HG03135 (cell line): ENCODE measurements around the gene TSC22D3.
A peak's percentile ranks its signal among the peaks of the same experiment; 100 is the strongest.
"Not testable (repeated sequence)": the region's sequence is repeated elsewhere in the genome, so short reads cannot be mapped to it uniquely, and the experiment has no call there.

ENCODE experiments used
- ATAC-seq: cut with Tn5 transposase; IDR thresholded peaks from one replicate; pipeline ENCODE4 v1.9.1; 2021; ENCODE audit warnings: mild to moderate bottlenecking, moderate library complexity; ENCODE audit not compliant: unreplicated experiment

Gene TSC22D3

DNA sequence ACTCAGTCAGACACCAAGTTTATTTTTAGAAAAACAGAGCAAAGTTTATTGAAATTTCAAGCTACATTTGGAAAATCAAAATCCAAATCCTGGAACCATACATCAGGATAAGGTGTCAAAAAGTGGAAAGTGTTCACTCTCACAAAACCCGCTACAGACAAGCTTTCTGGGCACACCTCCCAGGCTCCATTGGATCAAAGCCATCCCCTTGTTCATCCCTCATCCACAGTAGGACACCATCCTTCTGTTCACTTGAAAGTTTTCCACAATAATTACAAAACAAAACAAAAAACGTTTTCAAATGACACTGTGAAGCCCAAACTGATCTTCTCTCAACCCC is 62.4 kb downstream of the TSC22D3 start:
- no peak for ATAC-seq

DNA sequence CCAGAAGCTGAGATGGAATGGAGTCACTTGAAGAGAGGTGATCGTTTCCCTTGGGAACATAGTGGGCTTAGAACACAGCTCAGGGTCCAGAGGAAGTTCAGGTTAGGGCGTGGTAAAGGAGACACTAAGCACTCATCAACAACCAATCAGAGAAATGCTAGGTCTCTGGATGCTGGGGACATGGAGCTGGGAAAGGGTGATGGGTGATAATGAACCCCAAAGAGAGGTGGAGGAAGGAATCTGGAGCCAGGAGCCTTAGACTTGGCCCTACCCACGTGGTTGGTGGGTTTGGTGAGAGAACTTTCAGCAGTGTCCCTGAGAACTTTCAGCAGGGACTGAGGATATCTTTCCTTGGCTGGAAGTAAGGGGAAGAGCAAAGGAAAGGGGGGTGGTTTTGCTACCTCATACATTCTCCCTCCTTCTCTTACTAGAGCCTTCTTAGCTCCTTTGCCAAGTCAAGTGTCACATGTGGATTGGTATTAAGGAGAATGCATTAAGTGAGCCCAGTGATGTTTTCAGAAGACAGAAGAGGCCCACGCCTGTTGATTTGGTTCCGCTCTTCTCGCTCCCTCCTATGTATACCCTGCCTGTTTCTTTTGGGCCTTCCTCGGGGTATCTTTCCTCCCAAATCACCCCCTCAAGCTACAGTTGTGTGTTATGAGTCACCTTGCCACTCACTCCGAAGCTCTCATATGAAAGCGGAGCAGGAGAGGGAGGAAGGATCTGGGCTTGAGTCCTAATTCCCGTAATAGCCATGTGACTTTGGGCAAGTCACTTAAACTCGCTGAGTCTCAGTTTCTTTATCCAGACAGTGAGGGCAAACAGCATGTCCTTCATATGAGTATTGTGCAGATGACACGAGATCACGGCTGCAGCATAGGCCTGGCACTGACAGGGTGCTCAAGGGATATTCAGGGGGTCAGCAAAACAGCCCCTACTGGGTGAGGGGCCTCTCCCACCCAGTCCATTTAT is 63.1 kb downstream of the TSC22D3 start:
- no peak for ATAC-seq

DNA sequence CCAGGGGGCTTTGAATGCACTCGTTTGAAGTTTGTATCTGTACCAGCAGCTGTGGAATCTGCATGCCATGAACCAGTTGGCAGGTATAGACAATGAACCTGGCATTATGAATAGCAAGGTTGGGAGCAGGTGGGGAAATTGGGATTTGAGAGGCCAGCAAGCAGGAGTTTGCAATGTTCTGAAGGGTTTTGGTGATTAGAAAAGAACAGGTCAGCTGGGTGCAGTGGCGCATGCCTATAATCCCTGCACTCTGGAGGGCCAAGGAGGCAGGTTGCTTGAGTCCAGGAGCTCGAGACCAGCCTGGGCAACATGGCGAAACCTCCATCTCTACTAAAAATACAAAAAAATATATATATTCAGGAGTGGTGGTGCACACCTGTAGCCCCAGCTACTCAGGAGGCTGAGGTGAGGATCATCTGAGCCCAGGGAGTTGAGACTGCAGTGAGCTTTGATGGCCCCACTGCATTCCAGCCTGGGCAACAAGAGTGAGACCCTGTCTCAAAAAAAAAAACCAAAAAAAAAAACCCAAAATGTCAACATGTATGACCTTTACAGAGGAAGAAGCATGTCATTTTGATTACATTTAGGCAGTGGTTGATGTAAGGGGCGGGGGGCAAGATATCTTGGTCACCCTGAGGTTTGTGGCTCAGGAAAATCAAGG is 63.9 kb downstream of the TSC22D3 start:
- ATAC-seq, result no peak

DNA sequence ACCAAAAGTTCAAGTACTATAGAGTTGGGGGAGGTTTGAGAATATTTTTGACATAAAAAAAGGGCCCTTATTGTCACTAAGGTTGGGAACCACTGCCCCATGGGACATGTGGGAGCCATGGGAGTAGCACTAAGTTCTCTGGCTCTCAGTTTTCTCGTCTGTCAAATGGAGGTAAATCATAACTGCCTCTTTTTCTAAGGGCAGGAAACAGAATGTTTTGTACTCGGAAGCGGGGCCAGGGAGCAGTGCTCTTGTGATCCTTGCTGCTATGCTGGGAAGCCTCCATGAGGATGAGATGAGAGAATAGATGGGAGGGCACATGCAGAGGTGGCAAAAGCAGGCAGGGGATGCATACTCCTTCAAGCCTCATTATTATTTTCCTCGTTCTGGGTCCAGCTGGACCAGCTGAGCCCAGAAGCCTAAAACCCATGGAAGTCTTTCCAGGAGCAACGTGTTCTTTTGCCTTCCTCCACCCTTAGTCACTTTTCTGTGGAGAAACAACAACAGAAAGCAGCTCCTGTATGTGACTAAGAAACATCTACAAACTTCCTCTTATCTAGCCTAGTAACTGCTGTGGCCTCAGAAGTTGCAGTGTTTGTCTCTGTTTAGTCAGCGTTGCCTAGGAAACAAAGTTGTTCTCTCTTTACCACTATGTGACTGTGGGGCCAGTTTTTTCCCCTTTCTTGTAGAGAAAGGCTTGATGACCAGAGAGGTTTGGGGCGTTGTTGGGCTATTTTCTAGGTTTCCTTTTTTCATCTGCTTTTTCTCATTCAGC is 64.8 kb downstream of the TSC22D3 start:
- ATAC-seq, result peak; percentile 81

GRCh38 chrX:107709266-107709806 is 66.3 kb downstream of the TSC22D3 start:
- no peak for ATAC-seq

DNA sequence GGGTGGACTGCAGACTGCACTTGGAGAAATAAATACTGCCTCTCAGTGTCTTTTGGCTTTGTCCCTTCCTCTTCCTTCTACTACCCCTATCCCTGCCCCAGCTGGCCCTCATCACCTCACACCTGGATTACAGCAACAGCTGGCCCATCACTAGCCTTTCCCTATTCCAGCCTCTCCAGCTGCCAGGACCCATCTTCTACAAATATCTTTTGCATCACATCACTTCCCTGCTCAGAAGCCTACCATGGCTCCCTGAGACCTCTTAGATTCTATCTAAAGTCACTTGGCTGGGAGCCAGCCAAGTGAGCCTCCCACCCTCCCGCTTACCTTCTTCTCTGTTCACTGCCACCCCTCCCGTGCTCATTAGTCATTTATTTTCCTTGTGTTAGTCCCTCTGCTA is 66.8 kb downstream of the TSC22D3 start:
- ATAC-seq, result no peak

DNA sequence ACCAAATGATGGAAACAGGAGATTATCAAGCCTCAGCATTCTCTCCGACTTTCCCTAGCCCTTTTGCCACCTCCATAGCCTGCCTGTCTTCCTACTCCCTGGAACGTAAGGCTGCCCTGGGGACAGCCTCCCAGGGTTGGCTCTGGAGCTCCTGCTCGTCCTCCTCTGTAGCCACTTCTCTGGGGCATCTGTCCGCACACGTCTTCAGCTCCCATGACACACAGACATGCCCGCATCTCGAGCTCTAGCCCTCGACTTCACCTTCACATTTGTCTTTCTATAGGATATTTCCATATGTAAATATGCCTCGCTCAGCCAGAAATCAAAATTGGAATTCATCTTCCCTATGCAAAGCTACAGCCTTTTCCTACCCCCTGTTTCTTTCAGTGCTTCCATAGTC is 67.7 kb downstream of the TSC22D3 start:
- ATAC-seq, result no peak

DNA sequence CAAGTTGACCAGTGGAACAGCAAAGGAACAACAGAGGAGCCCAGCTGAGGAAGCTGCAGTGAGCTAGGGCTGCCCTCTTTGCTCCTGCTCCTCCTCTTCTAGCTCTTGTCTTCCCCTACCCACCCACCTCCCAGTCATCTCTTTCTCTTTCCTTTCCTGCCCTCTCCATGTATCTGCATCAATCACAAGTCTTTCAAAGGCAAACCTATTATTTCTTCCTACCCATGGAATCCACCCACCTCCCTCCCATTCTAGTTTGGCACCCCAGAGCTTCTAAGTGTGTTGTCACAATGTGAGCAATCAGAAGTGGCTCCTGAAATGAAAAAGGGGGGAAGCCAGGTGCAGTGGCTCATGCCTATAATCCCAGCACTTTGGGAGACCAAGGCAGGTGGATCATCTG is 69.3 kb downstream of the TSC22D3 start:
- no peak for ATAC-seq

DNA sequence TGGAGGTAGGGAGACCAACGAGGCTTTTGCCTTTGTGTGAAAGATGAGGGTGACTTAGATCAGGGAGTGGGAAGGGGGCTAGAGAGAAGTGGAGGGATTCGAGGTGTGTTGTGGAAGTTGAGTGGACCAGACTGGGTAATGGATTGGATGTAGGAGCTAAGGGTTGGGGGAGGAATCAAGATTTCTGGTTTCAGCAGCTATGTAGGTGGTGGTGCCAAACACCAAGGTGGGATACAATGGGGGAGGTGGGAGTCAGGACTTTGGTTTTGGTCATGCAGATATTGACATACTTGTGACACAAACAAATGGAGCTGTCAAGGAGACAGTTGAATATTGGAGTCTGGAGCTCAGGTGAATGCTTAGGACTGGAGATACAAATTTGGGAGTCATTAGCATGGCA is 71.0 kb downstream of the TSC22D3 start:
- no peak for ATAC-seq

DNA sequence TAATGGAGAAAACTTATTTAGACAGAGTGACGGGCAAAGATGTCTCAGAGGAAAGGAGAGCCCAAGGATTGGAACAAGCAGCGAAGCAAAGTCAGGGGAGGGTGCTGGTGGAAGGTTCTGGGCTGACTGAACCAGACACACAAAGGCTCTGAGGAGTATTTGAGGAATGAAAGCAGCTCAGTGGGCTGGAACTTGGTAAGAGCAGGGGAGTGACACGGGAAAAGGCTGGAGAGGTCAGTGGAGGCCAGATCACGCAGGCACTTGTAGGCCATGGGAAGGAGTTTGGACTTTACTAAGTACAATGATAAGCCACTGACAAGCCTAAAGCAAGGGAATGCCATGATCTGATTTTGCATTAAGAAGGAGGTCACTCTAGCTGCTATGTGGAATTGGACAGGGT is 71.4 kb downstream of the TSC22D3 start:
- no peak for ATAC-seq

- ATAC-seq, result peak; percentile 77
Observed at GRCh38 chrX:107701493-107702121, 74.0 kb downstream of the TSC22D3 start.

DNA sequence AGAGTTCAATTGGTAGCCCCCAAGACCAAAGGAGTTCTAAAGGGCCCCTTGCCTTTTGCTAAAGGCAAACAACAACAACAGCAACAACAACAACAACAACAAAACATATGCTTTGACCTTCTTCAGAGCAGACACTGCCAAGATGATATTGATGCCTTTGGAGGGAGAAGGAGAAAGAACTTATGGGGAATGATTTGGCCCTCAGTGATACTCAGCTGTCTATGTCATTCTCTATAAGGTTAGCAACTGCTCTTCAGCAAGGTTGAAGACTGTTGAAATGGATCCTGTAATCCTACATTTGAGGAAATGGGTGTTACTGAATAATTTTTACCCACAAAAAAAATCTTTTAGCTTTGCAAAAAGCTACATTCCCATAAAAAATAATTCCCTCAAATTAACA is 74.8 kb downstream of the TSC22D3 start:
- ATAC-seq, result no peak

GRCh38 chrX:107700317-107700774 is 75.2 kb downstream of the TSC22D3 start:
- ATAC-seq, result no peak

GRCh38 chrX:107699616-107700015 is 76.0 kb downstream of the TSC22D3 start:
- no peak for ATAC-seq

- ATAC-seq, result no peak
Observed at GRCh38 chrX:107691024-107691448, 84.6 kb downstream of the TSC22D3 start.

GRCh38 chrX:107687445-107687844 is 88.1 kb downstream of the TSC22D3 start:
- ATAC-seq, result no peak

DNA sequence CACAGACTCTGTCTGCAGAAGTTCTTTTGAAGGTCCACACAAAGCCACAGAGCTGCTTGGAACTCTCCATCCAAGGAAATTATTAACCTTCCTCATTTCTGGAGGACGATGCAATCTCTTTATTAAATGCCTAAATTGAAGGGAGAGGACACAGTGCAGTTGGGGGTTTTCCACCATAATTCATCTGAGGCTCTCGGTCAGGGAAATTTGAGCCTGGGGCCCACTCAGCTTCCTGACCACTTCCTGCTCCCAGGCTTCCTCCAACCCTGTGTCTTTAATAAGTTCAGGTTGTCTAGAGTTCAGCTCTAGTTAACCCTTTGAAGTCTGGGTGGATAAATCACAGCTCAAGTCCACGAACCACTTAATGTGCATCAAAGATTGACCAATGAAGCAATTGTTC is 88.8 kb downstream of the TSC22D3 start:
- no peak for ATAC-seq

- no peak for ATAC-seq
Observed at GRCh38 chrX:107686026-107686425, 89.6 kb downstream of the TSC22D3 start.

- ATAC-seq, result not testable (repeated sequence)
Observed at GRCh38 chrX:107685586-107685985, 90.0 kb downstream of the TSC22D3 start.

DNA sequence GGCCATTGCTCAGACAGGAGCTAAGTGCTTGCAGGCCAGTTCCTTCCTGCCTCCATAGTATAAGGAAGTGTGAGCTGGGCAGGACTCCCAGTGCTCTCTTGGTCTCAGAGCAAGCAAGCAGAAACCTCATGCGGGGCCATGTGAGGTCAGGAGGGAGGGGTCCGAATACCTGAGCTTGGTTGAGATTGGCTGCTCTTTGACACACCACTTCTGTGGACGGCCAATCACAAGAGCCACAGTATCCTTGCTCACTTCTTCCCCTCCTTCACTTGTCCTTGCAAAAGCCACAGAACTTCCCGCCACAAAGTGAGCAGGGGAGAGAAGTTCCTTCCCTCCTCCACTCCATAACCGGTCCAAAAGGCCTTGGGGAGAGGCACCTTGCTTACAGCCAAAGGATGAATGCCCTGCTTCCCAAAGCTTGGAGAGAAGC is 90.6 kb downstream of the TSC22D3 start:
- peak; percentile 78 for ATAC-seq

- ATAC-seq, result no peak
Observed at GRCh38 chrX:107683931-107684330, 91.7 kb downstream of the TSC22D3 start.
